Sigmoid colon (tissue), 4 donors: Measurements from ENCODE around the gene FAM120B.

Source experiments
- EP300 ChIP-seq, 4 donors: sonication (generic); formaldehyde crosslinking; IDR thresholded peaks; one replicate each; pipeline ENCODE4 v1.6.1; 2017; ENCODE audit warnings: antibody characterized with exemption in 4 of 4
- POLR2A ChIP-seq, 2 donors: fragments of 450-650 bp; IDR thresholded peaks; one replicate each; pipeline ENCODE4 v1.6.1; 2016; ENCODE audit warnings: antibody characterized with exemption in 2 of 2, mild to moderate bottlenecking in 2 of 2, moderate library complexity in 2 of 2
- TF ChIP-seq, protein P1 (sequence below), 4 experiments: fragments of 450-650 bp in 3 of 4; fragments of 200-600 bp in 1 of 4; IDR thresholded peaks; one replicate each; pipeline ENCODE4 v1.5.1; 2016 to 2019; ENCODE audit warnings: antibody characterized with exemption in 4 of 4, mild to moderate bottlenecking in 3 of 4, moderate library complexity in 2 of 4

DNA sequence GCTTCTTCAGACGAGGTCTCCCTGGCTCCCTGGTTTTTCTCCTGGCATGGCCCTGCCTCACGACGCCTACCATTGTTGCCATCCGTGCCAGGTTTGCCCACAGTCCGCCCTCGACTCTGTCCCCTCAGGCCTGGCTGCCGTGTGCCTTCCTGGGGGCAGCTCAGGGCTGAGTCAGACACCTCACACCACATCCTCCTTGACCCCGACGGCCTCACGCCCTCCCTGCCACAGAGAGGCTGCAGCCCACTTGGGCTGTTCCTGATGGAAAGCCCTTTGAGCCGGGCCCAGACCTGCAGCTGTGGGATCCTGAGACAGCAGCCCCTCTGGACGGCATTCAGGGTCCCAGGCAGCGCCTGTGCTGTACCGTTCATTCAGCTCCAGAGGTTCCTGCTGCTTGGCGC is 138.3 kb downstream of the FAM120B start:
- TF ChIP-seq, protein P1, sequence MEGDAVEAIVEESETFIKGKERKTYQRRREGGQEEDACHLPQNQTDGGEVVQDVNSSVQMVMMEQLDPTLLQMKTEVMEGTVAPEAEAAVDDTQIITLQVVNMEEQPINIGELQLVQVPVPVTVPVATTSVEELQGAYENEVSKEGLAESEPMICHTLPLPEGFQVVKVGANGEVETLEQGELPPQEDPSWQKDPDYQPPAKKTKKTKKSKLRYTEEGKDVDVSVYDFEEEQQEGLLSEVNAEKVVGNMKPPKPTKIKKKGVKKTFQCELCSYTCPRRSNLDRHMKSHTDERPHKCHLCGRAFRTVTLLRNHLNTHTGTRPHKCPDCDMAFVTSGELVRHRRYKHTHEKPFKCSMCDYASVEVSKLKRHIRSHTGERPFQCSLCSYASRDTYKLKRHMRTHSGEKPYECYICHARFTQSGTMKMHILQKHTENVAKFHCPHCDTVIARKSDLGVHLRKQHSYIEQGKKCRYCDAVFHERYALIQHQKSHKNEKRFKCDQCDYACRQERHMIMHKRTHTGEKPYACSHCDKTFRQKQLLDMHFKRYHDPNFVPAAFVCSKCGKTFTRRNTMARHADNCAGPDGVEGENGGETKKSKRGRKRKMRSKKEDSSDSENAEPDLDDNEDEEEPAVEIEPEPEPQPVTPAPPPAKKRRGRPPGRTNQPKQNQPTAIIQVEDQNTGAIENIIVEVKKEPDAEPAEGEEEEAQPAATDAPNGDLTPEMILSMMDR (IDR thresholded peaks at IDR 0.05), result no peak
- TF ChIP-seq POLR2A (IDR thresholded peaks at IDR 0.05), result no peak
- no peak for TF ChIP-seq EP300 (IDR thresholded peaks at IDR 0.05)
